HG03342 (cell line): ENCODE results near the gene POLK.
A peak's percentile ranks its signal among the peaks of the same experiment; 100 is the strongest.
"Not testable (repeated sequence)": the region's sequence is repeated elsewhere in the genome, so short reads cannot be mapped to it uniquely, and the experiment has no call there.

Experiments used
- ATAC-seq: cut with Tn5 transposase; IDR thresholded peaks from one replicate; pipeline ENCODE4 v1.9.1; 2021; ENCODE audit warnings: mild to moderate bottlenecking, moderate library complexity; ENCODE audit not compliant: unreplicated experiment

Gene POLK

GRCh38 chr5:75510417-75510835 lies 1.3 kb upstream of the POLK start:
- no peak for ATAC-seq

- peak; percentile 26 for ATAC-seq
These were observed 756 bp upstream of the POLK start for GRCh38 chr5:75510836-75511434.

- no peak for ATAC-seq
These were observed 838 bp downstream of the POLK start for GRCh38 chr5:75512383-75513074.

- ATAC-seq = no peak
These were observed 2.1 kb downstream of the POLK start for GRCh38 chr5:75513841-75514240.

GRCh38 chr5:75514323-75514722 lies 2.6 kb downstream of the POLK start:
- no peak for ATAC-seq

GRCh38 chr5:75519761-75520160 lies 8.1 kb downstream of the POLK start:
- ATAC-seq = no peak

- no peak for ATAC-seq
These were observed 9.5 kb downstream of the POLK start for GRCh38 chr5:75521195-75521594.

GRCh38 chr5:75522025-75522424 lies 10.3 kb downstream of the POLK start:
- ATAC-seq = no peak

GRCh38 chr5:75522542-75522941 lies 10.9 kb downstream of the POLK start:
- ATAC-seq = no peak

GRCh38 chr5:75523275-75523674 lies 11.6 kb downstream of the POLK start:
- ATAC-seq = no peak

GRCh38 chr5:75524071-75524470 lies 12.4 kb downstream of the POLK start:
- peak; percentile 88 for ATAC-seq

- ATAC-seq = no peak
These were observed 12.9 kb downstream of the POLK start for GRCh38 chr5:75524591-75524990.

- ATAC-seq = no peak
These were observed 13.7 kb downstream of the POLK start for GRCh38 chr5:75525344-75525743.

GRCh38 chr5:75526070-75526469 lies 14.4 kb downstream of the POLK start:
- ATAC-seq = no peak

GRCh38 chr5:75529185-75529584 lies 17.5 kb downstream of the POLK start:
- no peak for ATAC-seq

- ATAC-seq = no peak
These were observed 20.5 kb downstream of the POLK start for GRCh38 chr5:75532190-75532589.

- not testable (repeated sequence) for ATAC-seq
These were observed 22.0 kb downstream of the POLK start for GRCh38 chr5:75533716-75534115.

GRCh38 chr5:75534734-75535133 lies 23.0 kb downstream of the POLK start:
- no peak for ATAC-seq

GRCh38 chr5:75536147-75536546 lies 24.5 kb downstream of the POLK start:
- no peak for ATAC-seq

- ATAC-seq = no peak
These were observed 25.1 kb downstream of the POLK start for GRCh38 chr5:75536694-75537360.

GRCh38 chr5:75538211-75538610 lies 26.5 kb downstream of the POLK start:
- ATAC-seq = no peak

GRCh38 chr5:75545131-75545530 lies 33.4 kb downstream of the POLK start:
- ATAC-seq = no peak
